Endodermal cell (in vitro differentiated cells): Measurements from ENCODE around the gene PRSS21. TPM values are rescaled to one million over a fixed set of nuclear protein-coding genes. Genes with fewer than 3 reads are reported as not detected.

Experiments used
- DNase-seq: peaks from one replicate; pipeline ENCODE4 v3.0.0-alpha.2; 2017
- H3K27ac ChIP-seq: 2 replicates; pipeline ENCODE4 v1.5.1; 2013; ENCODE audit warnings: mild to moderate bottlenecking, low read depth, low read length, moderate library complexity
- H3K27me3 ChIP-seq: 2 replicates; pipeline ENCODE4 v1.6.1; 2013; ENCODE audit warnings: mild to moderate bottlenecking, low read length, moderate library complexity; ENCODE audit not compliant: insufficient read depth, control insufficient read depth, poor library complexity, severe bottlenecking
- H3K36me3 ChIP-seq: 2 replicates; pipeline ENCODE4 v1.7.0; 2013; ENCODE audit warnings: mild to moderate bottlenecking, low read length, moderate library complexity; ENCODE audit not compliant: control insufficient read depth, insufficient read depth
- H3K4me1 ChIP-seq: one replicate; pipeline ENCODE4 v1.7.0; 2013; ENCODE audit warnings: low read length; ENCODE audit not compliant: control insufficient read depth, insufficient read depth
- H3K4me3 ChIP-seq: 2 replicates; pipeline ENCODE4 v1.5.1; 2013; ENCODE audit warnings: mild to moderate bottlenecking, low read length, moderate library complexity
- H3K9ac ChIP-seq: 2 replicates; pipeline ENCODE4 v1.6.1; 2013; ENCODE audit warnings: mild to moderate bottlenecking, low read length, moderate library complexity; ENCODE audit not compliant: poor library complexity, severe bottlenecking; ENCODE audit errors: extremely low read depth
- H3K9me3 ChIP-seq: 2 replicates; pipeline ENCODE4 v1.6.1; 2013; ENCODE audit warnings: mild to moderate bottlenecking, low read length, moderate library complexity; ENCODE audit not compliant: control insufficient read depth
- H3K27ac Mint-ChIP-seq: 2 replicates; pipeline ENCODE4 v1.8.0; 2020; ENCODE audit warnings: mixed read lengths
- H3K27me3 Mint-ChIP-seq: 2 replicates; pipeline ENCODE4 v1.8.0; 2021; ENCODE audit warnings: mild to moderate bottlenecking, mixed read lengths; ENCODE audit not compliant: insufficient read depth
- H3K36me3 Mint-ChIP-seq: 2 replicates; pipeline ENCODE4 v1.8.0; 2020; ENCODE audit warnings: low read depth, mixed read lengths
- H3K4me1 Mint-ChIP-seq: 2 replicates; pipeline ENCODE4 v1.8.0; 2020; ENCODE audit warnings: mixed read lengths
- H3K4me3 Mint-ChIP-seq: 2 replicates; pipeline ENCODE4 v1.8.0; 2020; ENCODE audit warnings: mild to moderate bottlenecking, moderate library complexity, mixed read lengths
- H3K9me3 Mint-ChIP-seq: 2 replicates; pipeline ENCODE4 v1.8.0; 2020; ENCODE audit warnings: mild to moderate bottlenecking, mixed read lengths
- WGBS, 2 experiments: methylation state at CpG; one replicate each; pipeline versions ENCODE4 v1.1.5 to v1.1.7; 2013; ENCODE audit warnings: missing lambda C conversion rate in 2 of 2, mixed read lengths in 1 of 2; ENCODE audit not compliant: insufficient coverage in 1 of 2, insufficient read length in 1 of 2; 5-methylcytosine and 5-hydroxymethylcytosine counted together
- total RNA-seq, 2 donors: library from RNA; stranded (reverse); fragmentation: NEBNext Ultra II Directional in 1 of 2; extraction: Animal tissue kit (Norgen Biotek cat#: 25700) in 1 of 2; gene quantifications; 2 replicates in 1 of 2; 3 replicates in 1 of 2; pipeline ENCODE4 v1.2.1, GENCODE V29; 2021
- TF ChIP-seq, protein P1 (sequence below): fragments of 200-600 bp; sonication (generic); conservative IDR thresholded peaks from 2 replicates; pipeline ENCODE4 v1.5.0; 2021; ENCODE audit warnings: antibody characterized with exemption, mild to moderate bottlenecking

Gene PRSS21
- total RNA-seq, 2 donors from 2014 or later, result not detected

DNA sequence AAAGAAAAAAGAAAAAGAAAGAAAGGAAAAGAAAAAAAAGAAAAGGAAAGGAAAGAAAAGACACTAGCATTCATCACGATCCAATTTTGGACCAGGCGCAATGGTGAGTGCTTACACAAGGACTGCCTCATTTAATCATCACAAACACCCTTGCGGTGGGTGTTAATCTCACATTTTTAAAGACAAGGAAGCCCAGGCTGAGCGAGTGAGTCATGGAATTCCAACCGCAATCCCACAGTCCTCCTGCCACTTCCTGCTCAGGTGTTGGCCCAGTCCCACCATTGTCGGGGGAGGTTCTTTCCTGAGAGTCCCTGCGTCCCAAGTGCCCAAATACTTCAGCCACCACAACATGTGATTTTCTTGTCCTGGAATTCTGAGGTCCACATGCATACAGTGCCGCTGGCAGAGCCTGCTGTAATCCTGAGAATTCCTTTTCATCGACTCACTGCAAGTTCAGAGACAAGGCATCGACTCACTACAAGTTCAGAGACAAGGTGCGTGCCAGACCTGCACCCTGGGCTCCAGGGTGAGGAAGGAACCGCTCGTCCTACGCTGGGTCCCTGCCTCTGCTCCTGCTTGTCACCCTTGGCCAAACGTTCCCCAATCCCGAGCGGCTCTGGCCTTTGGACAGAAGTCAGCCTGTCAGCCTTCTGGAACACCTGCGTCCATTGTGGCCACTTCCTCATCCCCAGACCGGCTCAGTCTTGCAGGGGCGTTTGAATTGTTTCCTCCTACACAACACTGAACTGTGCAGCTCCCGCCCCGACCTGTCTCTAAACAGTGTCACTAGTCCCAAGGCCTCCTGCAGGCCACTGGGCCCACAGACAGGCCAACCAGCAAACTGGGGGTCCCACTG, 18.8 kb downstream of the PRSS21 start:
- no peak overlapping the region for H3K4me3 ChIP-seq
- H3K36me3 ChIP-seq, result no peaks in the 10 kb centered on the region
- Mint-ChIP-seq H3K27ac (peak overlapping the region; percentile 96), H3K4me3 (no peak overlapping the region), H3K4me1 (peaks cover 9% of the 10 kb centered on the region), H3K27me3 (no peaks in the 10 kb centered on the region), H3K9me3 (no peaks in the 10 kb centered on the region), H3K36me3 (no peaks in the 10 kb centered on the region)
- WGBS, 2 experiments, result 65 to 67% methylated on average over 19 to 22 of the region's 22 CpGs
- no peaks in the 10 kb centered on the region for H3K27me3 ChIP-seq
- no peaks in the 10 kb centered on the region for H3K9me3 ChIP-seq
- H3K4me1 ChIP-seq, result peaks cover 6% of the 10 kb centered on the region
- peak overlapping the region; percentile 29 for H3K9ac ChIP-seq
- DNase-seq, result peak; percentile 92
- H3K27ac ChIP-seq, result no peak overlapping the region
- TF ChIP-seq, protein P1, sequence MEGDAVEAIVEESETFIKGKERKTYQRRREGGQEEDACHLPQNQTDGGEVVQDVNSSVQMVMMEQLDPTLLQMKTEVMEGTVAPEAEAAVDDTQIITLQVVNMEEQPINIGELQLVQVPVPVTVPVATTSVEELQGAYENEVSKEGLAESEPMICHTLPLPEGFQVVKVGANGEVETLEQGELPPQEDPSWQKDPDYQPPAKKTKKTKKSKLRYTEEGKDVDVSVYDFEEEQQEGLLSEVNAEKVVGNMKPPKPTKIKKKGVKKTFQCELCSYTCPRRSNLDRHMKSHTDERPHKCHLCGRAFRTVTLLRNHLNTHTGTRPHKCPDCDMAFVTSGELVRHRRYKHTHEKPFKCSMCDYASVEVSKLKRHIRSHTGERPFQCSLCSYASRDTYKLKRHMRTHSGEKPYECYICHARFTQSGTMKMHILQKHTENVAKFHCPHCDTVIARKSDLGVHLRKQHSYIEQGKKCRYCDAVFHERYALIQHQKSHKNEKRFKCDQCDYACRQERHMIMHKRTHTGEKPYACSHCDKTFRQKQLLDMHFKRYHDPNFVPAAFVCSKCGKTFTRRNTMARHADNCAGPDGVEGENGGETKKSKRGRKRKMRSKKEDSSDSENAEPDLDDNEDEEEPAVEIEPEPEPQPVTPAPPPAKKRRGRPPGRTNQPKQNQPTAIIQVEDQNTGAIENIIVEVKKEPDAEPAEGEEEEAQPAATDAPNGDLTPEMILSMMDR, result no peak

DNA sequence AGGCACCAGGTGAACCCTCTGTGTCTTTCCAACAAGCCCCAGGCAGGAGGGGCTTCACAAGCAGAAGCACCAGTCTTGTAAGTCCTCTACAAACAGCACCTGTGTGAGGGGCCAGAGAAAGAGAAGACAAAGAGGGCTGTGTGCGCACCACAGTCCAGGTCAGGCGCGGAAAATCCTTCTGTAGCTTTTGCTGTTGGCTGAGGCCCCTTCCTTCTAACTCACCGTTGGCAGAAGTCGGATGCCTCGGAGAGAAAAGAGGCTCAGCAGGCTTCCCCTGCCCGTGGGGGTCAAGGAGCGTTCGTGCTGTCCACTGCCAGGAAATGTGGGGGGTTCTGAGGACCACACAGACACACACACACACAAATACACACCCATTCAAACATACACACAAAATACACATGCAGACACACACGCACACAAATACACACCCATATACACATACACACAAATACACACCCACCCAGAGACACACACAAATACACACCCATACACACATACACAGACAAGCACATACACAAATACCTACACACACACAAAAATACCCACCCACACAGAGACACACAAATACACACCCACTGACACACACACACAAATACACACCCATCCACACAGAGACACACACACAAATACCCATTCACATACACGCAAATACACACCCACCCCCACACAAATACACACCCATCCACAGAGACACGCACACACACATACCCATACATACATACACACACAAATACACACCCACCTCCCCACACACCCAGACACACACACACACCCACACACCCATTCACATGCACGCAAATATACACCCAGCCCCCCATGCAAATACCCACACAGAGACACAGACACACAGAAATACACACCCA, 19.8 kb downstream of the PRSS21 start:
- Mint-ChIP-seq H3K4me1 (peaks cover 9% of the 10 kb centered on the region), H3K27me3 (peaks cover 2% of the 10 kb centered on the region), H3K4me3 (no peak overlapping the region), H3K36me3 (no peaks in the 10 kb centered on the region), H3K27ac (peak overlapping the region; percentile 96), H3K9me3 (no peaks in the 10 kb centered on the region)
- Histone ChIP-seq H3K9me3 (no peaks in the 10 kb centered on the region), H3K9ac (no peak overlapping the region), H3K27me3 (no peaks in the 10 kb centered on the region), H3K4me1 (peaks cover 6% of the 10 kb centered on the region), H3K4me3 (no peak overlapping the region), H3K27ac (no peak overlapping the region), H3K36me3 (no peaks in the 10 kb centered on the region)
- TF ChIP-seq, protein P1, result no peak
- 85 to 91% methylated on average over 6 to 10 of the region's 13 CpGs for WGBS, 2 experiments
- DNase-seq, result peak; percentile 62

DNA sequence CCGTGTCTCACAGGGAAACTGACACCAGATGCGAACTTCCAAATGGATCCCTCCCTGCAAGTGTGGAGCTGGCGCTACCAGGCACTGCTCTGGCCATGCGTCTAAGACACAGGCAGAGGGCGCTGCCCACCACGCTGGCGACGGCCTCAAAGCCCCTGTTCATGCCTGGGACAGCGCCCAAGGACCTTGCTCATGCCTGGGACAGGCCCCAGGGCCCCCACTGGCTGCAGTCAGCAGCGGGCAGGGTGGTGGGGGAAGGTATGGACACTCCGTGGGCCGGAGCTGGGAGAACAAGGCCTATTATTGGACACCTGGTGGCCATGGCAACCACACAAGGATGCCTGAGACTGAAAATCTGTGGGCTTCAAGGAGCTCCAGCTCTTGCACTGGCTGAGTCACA, 21.9 kb downstream of the PRSS21 start:
- Mint-ChIP-seq H3K27me3 (peaks cover 8% of the 10 kb centered on the region), H3K4me1 (peaks cover 9% of the 10 kb centered on the region), H3K36me3 (no peaks in the 10 kb centered on the region), H3K9me3 (no peaks in the 10 kb centered on the region), H3K27ac (peak overlapping the region; percentile 53), H3K4me3 (no peak overlapping the region)
- Histone ChIP-seq H3K9me3 (no peaks in the 10 kb centered on the region), H3K27ac (no peak overlapping the region), H3K9ac (no peak overlapping the region), H3K27me3 (no peaks in the 10 kb centered on the region), H3K4me1 (peaks cover 6% of the 10 kb centered on the region), H3K36me3 (no peaks in the 10 kb centered on the region), H3K4me3 (no peak overlapping the region)
- DNase-seq, result peak; percentile 93
- TF ChIP-seq, protein P1, result peak; percentile 98
- 18 to 19% methylated on average over 9 to 12 of the region's 12 CpGs for WGBS, 2 experiments
